HCT116 (cell line): ENCODE results near the gene STUM.

Source experiments
- CTCF ChIP-seq, 3 experiments: fragments of 200-600 bp in 1 of 3; sonication (generic) in 1 of 3; IDR thresholded peaks in 2 of 3; conservative IDR thresholded peaks in 1 of 3; 2 replicates each; pipeline ENCODE4 v1.5.1; 2012 to 2017; ENCODE audit warnings: low read depth in 2 of 3, low read length in 2 of 3, antibody characterized with exemption in 1 of 3, borderline replicate concordance in 1 of 3, control low read depth in 1 of 3, mild to moderate bottlenecking in 1 of 3, mixed read lengths in 1 of 3, mixed run types in 1 of 3, moderate library complexity in 1 of 3; ENCODE audit not compliant: insufficient read depth in 1 of 3
- EZH2 ChIP-seq: fragments of 200-600 bp; sonication (generic); IDR thresholded peaks from 2 replicates; pipeline ENCODE4 v1.6.1; 2017; ENCODE audit warnings: antibody characterized with exemption, mixed run types
- JUND ChIP-seq: IDR thresholded peaks from 2 replicates; pipeline ENCODE4 v1.6.1; 2012
- MAX ChIP-seq: IDR thresholded peaks from 2 replicates; pipeline ENCODE4 v1.6.1; 2012
- POLR2A ChIP-seq: IDR thresholded peaks from 2 replicates; pipeline ENCODE4 v1.7.0; 2011; ENCODE audit warnings: borderline replicate concordance; ENCODE audit not compliant: insufficient read depth, insufficient read length; ENCODE audit errors: extremely low read depth
- POLR2AphosphoS5 ChIP-seq: IDR thresholded peaks from 2 replicates; pipeline ENCODE4 v1.6.1; 2011; ENCODE audit warnings: mild to moderate bottlenecking, low read depth, low read length, moderate library complexity
- REST ChIP-seq: IDR thresholded peaks from 2 replicates; pipeline ENCODE4 v1.6.1; 2012; ENCODE audit warnings: low read depth
- SP1 ChIP-seq: IDR thresholded peaks from 2 replicates; pipeline ENCODE4 v1.6.1; 2012; ENCODE audit warnings: low read depth
- TCF7L2 ChIP-seq: IDR thresholded peaks from 2 replicates; pipeline ENCODE4 v1.7.0; 2011; ENCODE audit warnings: borderline replicate concordance, inconsistent platforms; ENCODE audit not compliant: insufficient read depth, insufficient read length; ENCODE audit errors: extremely low read depth
- ZBTB33 ChIP-seq: IDR thresholded peaks from 2 replicates; pipeline ENCODE4 v1.6.1; 2011; ENCODE audit warnings: mild to moderate bottlenecking, low read length, moderate library complexity; ENCODE audit not compliant: insufficient replicate concordance; ENCODE audit errors: extremely low read depth
- ZNF274 ChIP-seq: fragments of 200-500 bp; sonication (Bioruptor generic); IDR thresholded peaks from 2 replicates; pipeline ENCODE4 v1.6.1; 2014; ENCODE audit warnings: mild to moderate bottlenecking, low read depth, low read length, inconsistent platforms

- TF ChIP-seq ZNF274 (no peak), POLR2A (no peak), JUND (no peak), CTCF (IDR thresholded peaks at IDR 0.05 in 2 of 3, conservative IDR thresholded peaks at IDR 0.05 in 1 of 3; ENCODE audit: borderline replicate concordance in 1 of 3, insufficient read depth in 1 of 3, low read depth in 2 of 3, low read length in 2 of 3) (no peak), REST (no peak), MAX (no peak), SP1 (no peak), EZH2 (no peak), TCF7L2 (no peak), POLR2AphosphoS5 (no peak), ZBTB33 (no peak)
Observed at GRCh38 chr1:226602186-226603021, 53.8 kb downstream of the STUM start.
